ENCODE results near the gene TAAR6. TPM values are rescaled to one million over a fixed set of nuclear protein-coding genes. Genes with fewer than 3 reads are reported as not detected.

The TAAR6 gene
- total RNA-seq, 1 donor from 2014 or later = not detected

DNA sequence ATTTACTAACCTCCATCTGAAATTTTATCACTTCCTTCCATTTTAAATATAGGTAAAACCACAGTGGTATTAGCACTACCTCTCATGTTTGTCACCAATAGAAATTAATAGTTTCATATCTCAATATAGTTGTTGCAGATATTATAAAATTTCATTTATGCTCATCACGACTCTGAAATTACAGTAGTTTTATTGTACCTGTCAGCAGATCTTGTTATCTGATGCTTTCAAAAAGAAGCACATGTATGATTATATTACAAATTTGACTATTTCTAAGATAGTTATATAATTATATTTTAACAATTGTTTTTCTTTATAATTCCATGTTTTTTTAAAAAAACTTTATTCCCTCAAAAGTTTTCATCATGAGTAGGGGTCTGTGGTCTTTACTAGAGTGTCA lies 14.6 kb downstream of the TAAR6 start:
- H3K27me3 Mint-ChIP-seq (ENCODE audit: unreplicated experiment) = peaks cover 39% of the 10 kb centered on the region
- H3K36me3 Mint-ChIP-seq (ENCODE audit: unreplicated experiment) = no peaks in the 10 kb centered on the region
- H3K4me1 Mint-ChIP-seq (ENCODE audit: unreplicated experiment) = no peaks in the 10 kb centered on the region
- no peak overlapping the region for H3K4me3 Mint-ChIP-seq (ENCODE audit: unreplicated experiment)
- H3K27ac Mint-ChIP-seq (ENCODE audit: unreplicated experiment) = no peak overlapping the region
- H3K9me3 Mint-ChIP-seq (ENCODE audit: unreplicated experiment) = no peaks in the 10 kb centered on the region
- no peak for DNase-seq (ENCODE audit: extremely low spot score, unreplicated experiment)
- no peak for TF ChIP-seq CTCF (IDR thresholded peaks at IDR 0.05)

- no peak for DNase-seq (ENCODE audit: extremely low spot score, unreplicated experiment)
- no peak for TF ChIP-seq CTCF (IDR thresholded peaks at IDR 0.05)
- Mint-ChIP-seq H3K36me3 (ENCODE audit: unreplicated experiment) (no peaks in the 10 kb centered on the region), H3K27ac (ENCODE audit: unreplicated experiment) (no peak overlapping the region), H3K4me1 (ENCODE audit: unreplicated experiment) (no peaks in the 10 kb centered on the region), H3K27me3 (ENCODE audit: unreplicated experiment) (peaks cover 55% of the 10 kb centered on the region), H3K9me3 (ENCODE audit: unreplicated experiment) (no peaks in the 10 kb centered on the region), H3K4me3 (ENCODE audit: unreplicated experiment) (no peak overlapping the region)
Observed at GRCh38 chr6:132587424-132587823, 17.3 kb downstream of the TAAR6 start.

GRCh38 chr6:132589454-132589853 lies 19.3 kb downstream of the TAAR6 start, which contains the start of gene TAAR5:
Gene TAAR5 (minus strand): TSS chr6:132589741. CDS start chr6:132589686, 55 bp downstream.
- H3K4me3 Mint-ChIP-seq (ENCODE audit: unreplicated experiment) = no peak within 1 kb of the TSS
- H3K36me3 Mint-ChIP-seq (ENCODE audit: unreplicated experiment) = no peaks in the 10 kb centered on the region
- no peaks in the 10 kb centered on the region for H3K9me3 Mint-ChIP-seq (ENCODE audit: unreplicated experiment)
- no peak for DNase-seq (ENCODE audit: extremely low spot score, unreplicated experiment)
- no peaks in the 10 kb centered on the region for H3K4me1 Mint-ChIP-seq (ENCODE audit: unreplicated experiment)
- peaks cover 44% of the 10 kb centered on the region for H3K27me3 Mint-ChIP-seq (ENCODE audit: unreplicated experiment)
- no peak within 1 kb of the TSS for H3K27ac Mint-ChIP-seq (ENCODE audit: unreplicated experiment)
- TF ChIP-seq CTCF (IDR thresholded peaks at IDR 0.05) = no peak

GRCh38 chr6:132590362-132590761 lies 20.2 kb downstream of the TAAR6 start:
- Mint-ChIP-seq H3K4me1 (ENCODE audit: unreplicated experiment) (no peaks in the 10 kb centered on the region), H3K36me3 (ENCODE audit: unreplicated experiment) (no peaks in the 10 kb centered on the region), H3K27ac (ENCODE audit: unreplicated experiment) (no peak overlapping the region), H3K4me3 (ENCODE audit: unreplicated experiment) (no peak overlapping the region), H3K9me3 (ENCODE audit: unreplicated experiment) (no peaks in the 10 kb centered on the region), H3K27me3 (ENCODE audit: unreplicated experiment) (peaks cover 41% of the 10 kb centered on the region)
- TF ChIP-seq CTCF (IDR thresholded peaks at IDR 0.05) = no peak
- no peak for DNase-seq (ENCODE audit: extremely low spot score, unreplicated experiment)

DNA sequence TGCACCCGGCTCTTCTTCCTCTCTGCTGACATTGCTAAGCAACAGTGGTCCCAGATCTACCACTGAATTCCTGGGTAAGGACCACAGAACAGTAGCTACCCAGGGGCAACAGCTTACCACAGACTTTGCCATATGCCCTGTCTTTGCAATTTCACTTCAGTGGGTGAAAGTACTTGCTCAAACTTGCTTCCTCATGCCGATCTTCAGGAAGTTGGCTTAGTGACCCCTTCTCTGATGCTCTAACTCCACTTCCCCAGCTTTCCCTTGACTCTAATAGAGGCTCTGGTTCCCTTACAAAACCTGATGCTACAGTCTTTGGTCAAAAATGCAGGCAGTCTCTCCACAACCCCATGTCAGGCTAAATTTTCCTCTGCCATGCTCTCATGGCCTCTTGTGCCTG lies 22.7 kb downstream of the TAAR6 start:
- DNase-seq (ENCODE audit: extremely low spot score, unreplicated experiment) = no peak
- no peak for TF ChIP-seq CTCF (IDR thresholded peaks at IDR 0.05)
- Mint-ChIP-seq H3K9me3 (ENCODE audit: unreplicated experiment) (no peaks in the 10 kb centered on the region), H3K4me1 (ENCODE audit: unreplicated experiment) (no peaks in the 10 kb centered on the region), H3K4me3 (ENCODE audit: unreplicated experiment) (no peak overlapping the region), H3K27ac (ENCODE audit: unreplicated experiment) (no peak overlapping the region), H3K27me3 (ENCODE audit: unreplicated experiment) (peaks cover 48% of the 10 kb centered on the region), H3K36me3 (ENCODE audit: unreplicated experiment) (no peaks in the 10 kb centered on the region)

Measured in osteocyte (in vitro differentiated cells).